Measurements from ENCODE around the gene PPIP5K2. TPM values are rescaled to one million over a fixed set of nuclear protein-coding genes. Genes with fewer than 3 reads are reported as not detected.

The PPIP5K2 gene
- total and polyA plus RNA-seq, 4 donors: 9.7 to 38.6 (median 27.4) TPM

DNA sequence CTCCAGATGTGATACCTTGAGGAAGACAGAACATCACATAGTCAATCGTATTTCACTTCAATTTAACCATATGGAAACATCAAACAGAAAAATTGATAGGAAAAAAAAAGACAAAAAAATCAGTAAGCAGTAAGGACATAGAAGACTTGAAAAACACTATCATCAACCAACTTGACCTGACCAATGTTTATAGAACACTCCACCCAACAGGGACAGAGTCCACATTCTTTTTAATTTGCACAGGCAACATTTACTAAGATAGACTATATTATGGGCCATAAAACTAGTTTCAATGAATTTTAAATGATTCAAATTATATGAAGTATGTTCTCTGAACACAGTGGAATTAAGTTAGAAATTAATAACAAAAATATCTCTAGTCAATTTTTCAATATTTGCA is 117.7 kb downstream of the PPIP5K2 start:
- Histone ChIP-seq H3K9me3 (ENCODE audit: control insufficient read depth in 4 of 4, low read length in 3 of 4) (peaks cover 0 to 11% (median 0%) of the 10 kb centered on the region in 4 donors), H3K36me3 (ENCODE audit: control insufficient read depth in 4 of 4, insufficient read depth in 3 of 4, low read depth in 1 of 4, low read length in 3 of 4) (no peaks in the 10 kb centered on the region), H3K27me3 (ENCODE audit: control insufficient read depth in 4 of 4, insufficient read depth in 4 of 4, low read length in 3 of 4) (peaks cover 0 to 5% (median 0%) of the 10 kb centered on the region in 4 donors), H3K27ac (ENCODE audit: low read depth in 1 of 2, low read length in 2 of 2) (no peak overlapping the region), H3K4me3 (ENCODE audit: low read depth in 1 of 3, low read length in 3 of 3) (no peak overlapping the region), H3K4me1 (ENCODE audit: control insufficient read depth in 4 of 4, insufficient read depth in 4 of 4, low read length in 3 of 4) (no peaks in the 10 kb centered on the region), H3K9ac (ENCODE audit: low read depth in 1 of 2, low read length in 2 of 2) (no peak overlapping the region)
- 82% methylated on average over 1 of the region's 1 CpG for WGBS
- TF ChIP-seq RAD21 (IDR thresholded peaks at IDR 0.05) (no peak), HNF4A (conservative IDR thresholded peaks at IDR 0.05) (no peak), TAF1 (conservative IDR thresholded peaks at IDR 0.05) (no peak), RXRA (IDR thresholded peaks at IDR 0.05) (no peak), HNF4G (IDR thresholded peaks at IDR 0.05) (no peak)
- TF ChIP-seq, protein P1, sequence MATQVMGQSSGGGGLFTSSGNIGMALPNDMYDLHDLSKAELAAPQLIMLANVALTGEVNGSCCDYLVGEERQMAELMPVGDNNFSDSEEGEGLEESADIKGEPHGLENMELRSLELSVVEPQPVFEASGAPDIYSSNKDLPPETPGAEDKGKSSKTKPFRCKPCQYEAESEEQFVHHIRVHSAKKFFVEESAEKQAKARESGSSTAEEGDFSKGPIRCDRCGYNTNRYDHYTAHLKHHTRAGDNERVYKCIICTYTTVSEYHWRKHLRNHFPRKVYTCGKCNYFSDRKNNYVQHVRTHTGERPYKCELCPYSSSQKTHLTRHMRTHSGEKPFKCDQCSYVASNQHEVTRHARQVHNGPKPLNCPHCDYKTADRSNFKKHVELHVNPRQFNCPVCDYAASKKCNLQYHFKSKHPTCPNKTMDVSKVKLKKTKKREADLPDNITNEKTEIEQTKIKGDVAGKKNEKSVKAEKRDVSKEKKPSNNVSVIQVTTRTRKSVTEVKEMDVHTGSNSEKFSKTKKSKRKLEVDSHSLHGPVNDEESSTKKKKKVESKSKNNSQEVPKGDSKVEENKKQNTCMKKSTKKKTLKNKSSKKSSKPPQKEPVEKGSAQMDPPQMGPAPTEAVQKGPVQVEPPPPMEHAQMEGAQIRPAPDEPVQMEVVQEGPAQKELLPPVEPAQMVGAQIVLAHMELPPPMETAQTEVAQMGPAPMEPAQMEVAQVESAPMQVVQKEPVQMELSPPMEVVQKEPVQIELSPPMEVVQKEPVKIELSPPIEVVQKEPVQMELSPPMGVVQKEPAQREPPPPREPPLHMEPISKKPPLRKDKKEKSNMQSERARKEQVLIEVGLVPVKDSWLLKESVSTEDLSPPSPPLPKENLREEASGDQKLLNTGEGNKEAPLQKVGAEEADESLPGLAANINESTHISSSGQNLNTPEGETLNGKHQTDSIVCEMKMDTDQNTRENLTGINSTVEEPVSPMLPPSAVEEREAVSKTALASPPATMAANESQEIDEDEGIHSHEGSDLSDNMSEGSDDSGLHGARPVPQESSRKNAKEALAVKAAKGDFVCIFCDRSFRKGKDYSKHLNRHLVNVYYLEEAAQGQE (IDR thresholded peaks at IDR 0.05): no peak
- TF ChIP-seq, protein P2, sequence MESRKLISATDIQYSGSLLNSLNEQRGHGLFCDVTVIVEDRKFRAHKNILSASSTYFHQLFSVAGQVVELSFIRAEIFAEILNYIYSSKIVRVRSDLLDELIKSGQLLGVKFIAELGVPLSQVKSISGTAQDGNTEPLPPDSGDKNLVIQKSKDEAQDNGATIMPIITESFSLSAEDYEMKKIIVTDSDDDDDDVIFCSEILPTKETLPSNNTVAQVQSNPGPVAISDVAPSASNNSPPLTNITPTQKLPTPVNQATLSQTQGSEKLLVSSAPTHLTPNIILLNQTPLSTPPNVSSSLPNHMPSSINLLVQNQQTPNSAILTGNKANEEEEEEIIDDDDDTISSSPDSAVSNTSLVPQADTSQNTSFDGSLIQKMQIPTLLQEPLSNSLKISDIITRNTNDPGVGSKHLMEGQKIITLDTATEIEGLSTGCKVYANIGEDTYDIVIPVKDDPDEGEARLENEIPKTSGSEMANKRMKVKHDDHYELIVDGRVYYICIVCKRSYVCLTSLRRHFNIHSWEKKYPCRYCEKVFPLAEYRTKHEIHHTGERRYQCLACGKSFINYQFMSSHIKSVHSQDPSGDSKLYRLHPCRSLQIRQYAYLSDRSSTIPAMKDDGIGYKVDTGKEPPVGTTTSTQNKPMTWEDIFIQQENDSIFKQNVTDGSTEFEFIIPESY (IDR thresholded peaks at IDR 0.05): no peak
- TF ChIP-seq, protein P3, sequence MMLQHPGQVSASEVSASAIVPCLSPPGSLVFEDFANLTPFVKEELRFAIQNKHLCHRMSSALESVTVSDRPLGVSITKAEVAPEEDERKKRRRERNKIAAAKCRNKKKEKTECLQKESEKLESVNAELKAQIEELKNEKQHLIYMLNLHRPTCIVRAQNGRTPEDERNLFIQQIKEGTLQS (IDR thresholded peaks at IDR 0.05): no peak
- DNase-seq (ENCODE audit: low spot score): no peak

DNA sequence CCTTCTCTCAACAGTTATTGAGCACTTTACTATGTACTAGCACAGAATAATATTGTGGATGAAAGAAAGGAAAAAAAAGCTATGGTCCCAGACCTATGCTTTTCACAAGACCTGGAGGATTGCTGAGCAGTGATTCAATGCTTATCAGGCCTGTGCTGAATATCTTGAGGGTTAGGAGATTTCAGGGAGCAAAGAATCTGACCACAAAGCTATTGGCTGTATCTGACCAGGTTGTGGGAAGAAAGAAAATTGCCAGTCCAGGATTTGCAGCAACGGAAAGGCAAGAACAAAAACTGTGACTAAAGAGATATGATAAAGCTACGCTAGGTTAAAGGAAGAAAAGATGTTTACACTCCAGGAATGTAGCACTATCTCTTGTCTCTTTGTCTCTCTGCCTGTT is 123.6 kb downstream of the PPIP5K2 start:
- 55% methylated on average over 2 of the region's 2 CpGs for WGBS
- TF ChIP-seq, protein P2 (IDR thresholded peaks at IDR 0.05): no peak
- TF ChIP-seq, protein P1 (IDR thresholded peaks at IDR 0.05): no peak
- TF ChIP-seq, protein P4, sequence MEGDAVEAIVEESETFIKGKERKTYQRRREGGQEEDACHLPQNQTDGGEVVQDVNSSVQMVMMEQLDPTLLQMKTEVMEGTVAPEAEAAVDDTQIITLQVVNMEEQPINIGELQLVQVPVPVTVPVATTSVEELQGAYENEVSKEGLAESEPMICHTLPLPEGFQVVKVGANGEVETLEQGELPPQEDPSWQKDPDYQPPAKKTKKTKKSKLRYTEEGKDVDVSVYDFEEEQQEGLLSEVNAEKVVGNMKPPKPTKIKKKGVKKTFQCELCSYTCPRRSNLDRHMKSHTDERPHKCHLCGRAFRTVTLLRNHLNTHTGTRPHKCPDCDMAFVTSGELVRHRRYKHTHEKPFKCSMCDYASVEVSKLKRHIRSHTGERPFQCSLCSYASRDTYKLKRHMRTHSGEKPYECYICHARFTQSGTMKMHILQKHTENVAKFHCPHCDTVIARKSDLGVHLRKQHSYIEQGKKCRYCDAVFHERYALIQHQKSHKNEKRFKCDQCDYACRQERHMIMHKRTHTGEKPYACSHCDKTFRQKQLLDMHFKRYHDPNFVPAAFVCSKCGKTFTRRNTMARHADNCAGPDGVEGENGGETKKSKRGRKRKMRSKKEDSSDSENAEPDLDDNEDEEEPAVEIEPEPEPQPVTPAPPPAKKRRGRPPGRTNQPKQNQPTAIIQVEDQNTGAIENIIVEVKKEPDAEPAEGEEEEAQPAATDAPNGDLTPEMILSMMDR (IDR thresholded peaks at IDR 0.05; ENCODE audit: low read depth, low read length, missing input control): no peak
- no peak for TF ChIP-seq SP1 (IDR thresholded peaks at IDR 0.05)
- TF ChIP-seq RAD21 (IDR thresholded peaks at IDR 0.05): no peak
- TF ChIP-seq FOXA1 (IDR thresholded peaks at IDR 0.05): no peak
- TF ChIP-seq HNF4G (IDR thresholded peaks at IDR 0.05): no peak
- TF ChIP-seq HNF4A (conservative IDR thresholded peaks at IDR 0.05): no peak
- no peak for TF ChIP-seq EGR1 (IDR thresholded peaks at IDR 0.05; ENCODE audit: low read depth in 2 of 2)
- TF ChIP-seq YY1 (IDR thresholded peaks at IDR 0.05): no peak
- TF ChIP-seq, protein P5, sequence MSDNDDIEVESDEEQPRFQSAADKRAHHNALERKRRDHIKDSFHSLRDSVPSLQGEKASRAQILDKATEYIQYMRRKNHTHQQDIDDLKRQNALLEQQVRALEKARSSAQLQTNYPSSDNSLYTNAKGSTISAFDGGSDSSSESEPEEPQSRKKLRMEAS (IDR thresholded peaks at IDR 0.05): no peak
- TF ChIP-seq, protein P3 (IDR thresholded peaks at IDR 0.05): no peak
- TF ChIP-seq GABPA (IDR thresholded peaks at IDR 0.05 in 1 of 2, conservative IDR thresholded peaks at IDR 0.05 in 1 of 2): no peak
- no peak for TF ChIP-seq TAF1 (conservative IDR thresholded peaks at IDR 0.05)
- no peak for TF ChIP-seq JUND (IDR thresholded peaks at IDR 0.05)
- TF ChIP-seq NR2F2 (IDR thresholded peaks at IDR 0.05): no peak
- no peak for TF ChIP-seq FOXA2 (IDR thresholded peaks at IDR 0.05)
- TF ChIP-seq RXRA (IDR thresholded peaks at IDR 0.05): no peak
- Histone ChIP-seq H3K9ac (ENCODE audit: low read depth in 1 of 2, low read length in 2 of 2) (no peak overlapping the region), H3K27me3 (ENCODE audit: control insufficient read depth in 4 of 4, insufficient read depth in 4 of 4, low read length in 3 of 4) (peaks cover 0 to 5% (median 0%) of the 10 kb centered on the region in 4 donors), H3K27ac (ENCODE audit: low read depth in 1 of 2, low read length in 2 of 2) (no peak overlapping the region), H3K36me3 (ENCODE audit: control insufficient read depth in 4 of 4, insufficient read depth in 3 of 4, low read depth in 1 of 4, low read length in 3 of 4) (no peaks in the 10 kb centered on the region), H3K4me1 (ENCODE audit: control insufficient read depth in 4 of 4, insufficient read depth in 4 of 4, low read length in 3 of 4) (no peaks in the 10 kb centered on the region), H3K9me3 (ENCODE audit: control insufficient read depth in 4 of 4, low read length in 3 of 4) (peaks cover 0 to 11% (median 0%) of the 10 kb centered on the region in 4 donors), H3K4me3 (ENCODE audit: low read depth in 1 of 3, low read length in 3 of 3) (no peak overlapping the region)
- no peak for DNase-seq (ENCODE audit: low spot score)

Data from liver (tissue), 9 donors.